ENCODE measurements around the gene SERPINA5.
"Not testable (repeated sequence)": the region's sequence is repeated elsewhere in the genome, so short reads cannot be mapped to it uniquely, and the experiment has no call there.

Gene SERPINA5

GRCh38 chr14:94624537-94625352, 43.5 kb downstream of the SERPINA5 start:
- DNase-seq: no peak

GRCh38 chr14:94625353-94625635, 44.1 kb downstream of the SERPINA5 start:
- DNase-seq: no peak

- no peak for DNase-seq
Measured at GRCh38 chr14:94628578-94628977, 47.4 kb downstream of the SERPINA5 start.

GRCh38 chr14:94630396-94630795, 49.2 kb downstream of the SERPINA5 start:
- no peak for DNase-seq

GRCh38 chr14:94631050-94631449, 49.8 kb downstream of the SERPINA5 start:
- DNase-seq: no peak

- no peak for DNase-seq
Measured at GRCh38 chr14:94631536-94632304, 50.5 kb downstream of the SERPINA5 start.

- DNase-seq: no peak
Measured at GRCh38 chr14:94632305-94632590, 51.0 kb downstream of the SERPINA5 start.

- DNase-seq: no peak
Measured at GRCh38 chr14:94633121-94633520, 51.9 kb downstream of the SERPINA5 start.

GRCh38 chr14:94635154-94635553, 53.9 kb downstream of the SERPINA5 start:
- DNase-seq: no peak

GRCh38 chr14:94636744-94637412, 55.7 kb downstream of the SERPINA5 start:
- no peak for DNase-seq

GRCh38 chr14:94637814-94638213, 56.6 kb downstream of the SERPINA5 start:
- DNase-seq: not testable (repeated sequence)

GRCh38 chr14:94638339-94638738, 57.1 kb downstream of the SERPINA5 start:
- no peak for DNase-seq

GRCh38 chr14:94638961-94639817, 58.0 kb downstream of the SERPINA5 start:
- DNase-seq: no peak

GRCh38 chr14:94640721-94641631, 59.8 kb downstream of the SERPINA5 start:
- DNase-seq: no peak

GRCh38 chr14:94641632-94641955, 60.4 kb downstream of the SERPINA5 start:
- no peak for DNase-seq

All from CD4-positive, alpha-beta T cell treated with Interleukin-17A for 4 hours (primary cell).